GM12874 (cell line): Measurements from ENCODE around the gene IFNL1.

Source experiments
- CTCF ChIP-seq: IDR thresholded peaks from 2 replicates; pipeline ENCODE4 v1.5.1; 2011; ENCODE audit warnings: low read depth, mild to moderate bottlenecking, control low read depth, low read length, moderate library complexity; ENCODE audit not compliant: insufficient read depth

The IFNL1 gene

GRCh38 chr19:39334444-39334976 lies 38.3 kb downstream of the IFNL1 start:
- no peak for TF ChIP-seq CTCF

GRCh38 chr19:39335168-39335548 lies 39.0 kb downstream of the IFNL1 start:
- TF ChIP-seq CTCF, result no peak

- TF ChIP-seq CTCF, result no peak
Measured at GRCh38 chr19:39336483-39336882, 40.3 kb downstream of the IFNL1 start.

GRCh38 chr19:39339674-39340073 lies 43.5 kb downstream of the IFNL1 start:
- no peak for TF ChIP-seq CTCF

- TF ChIP-seq CTCF, result no peak
Measured at GRCh38 chr19:39341129-39341718, 45.0 kb downstream of the IFNL1 start.

- peak; percentile 77 for TF ChIP-seq CTCF
Measured at GRCh38 chr19:39341719-39342604, 45.8 kb downstream of the IFNL1 start, which contains the start of gene SAMD4B. Gene SAMD4B, plus strand, starts transcription at chr19:39342421. Its CDS starts 14,473 bp downstream, at chr19:39356894.

- no peak for TF ChIP-seq CTCF
Measured at GRCh38 chr19:39342647-39343305, 46.6 kb downstream of the IFNL1 start.
